HepG2 (cell line): Measurements from ENCODE around the gene PLSCR3. TPM values are rescaled to one million over a fixed set of nuclear protein-coding genes. Genes with fewer than 3 reads are reported as not detected.
A peak's percentile ranks its signal among the peaks of the same experiment; 100 is the strongest.

Experiments
- EED ChIP-seq: sonication (generic); formaldehyde crosslinking; IDR thresholded peaks from 2 replicates; pipeline ENCODE4 v1.5.0; 2020; ENCODE audit warnings: mild to moderate bottlenecking, missing genetic modification reagents
- HOXA5 ChIP-seq: sonication (generic); formaldehyde crosslinking; IDR thresholded peaks from 2 replicates; pipeline ENCODE4 v1.4.0; 2020; ENCODE audit warnings: missing genetic modification reagents
- MAFK ChIP-seq, 2 experiments: IDR thresholded peaks in 1 of 2; conservative IDR thresholded peaks in 1 of 2; 2 replicates each; pipeline ENCODE4 v1.6.1; 2011; ENCODE audit warnings: improper control_type of control experiment in 2 of 2, low read length in 2 of 2
- POLR2A ChIP-seq, 2 experiments: IDR thresholded peaks; 2 replicates each; pipeline ENCODE4 v1.6.1; 2011; ENCODE audit warnings: low read depth in 2 of 2, low read length in 2 of 2, mild to moderate bottlenecking in 1 of 2, moderate library complexity in 1 of 2; ENCODE audit not compliant: insufficient read depth in 1 of 2
- PTBP1 ChIP-seq: fragments of 200-400 bp; formaldehyde crosslinking; IDR thresholded peaks from 2 replicates; pipeline ENCODE4 v1.6.1; 2018; ENCODE audit warnings: low read length, low read depth; ENCODE audit not compliant: poor library complexity, severe bottlenecking
- SYNCRIP ChIP-seq: fragments of 200-400 bp; formaldehyde crosslinking; IDR thresholded peaks from 2 replicates; pipeline ENCODE4 v1.6.1; 2018; ENCODE audit warnings: mild to moderate bottlenecking, low read depth, low read length; ENCODE audit not compliant: insufficient read depth
- TOPORS ChIP-seq: sonication (generic); formaldehyde crosslinking; IDR thresholded peaks from 2 replicates; pipeline ENCODE4 v1.8.0; 2023; ENCODE audit warnings: mild to moderate bottlenecking, missing genetic modification reagents
- TP53 ChIP-seq: sonication (generic); formaldehyde crosslinking; conservative IDR thresholded peaks from 2 replicates; pipeline ENCODE4 v1.4.0; 2020; ENCODE audit warnings: missing genetic modification reagents
- ZFP37 ChIP-seq: sonication (generic); formaldehyde crosslinking; IDR thresholded peaks from 2 replicates; pipeline ENCODE4 v1.4.0; 2020; ENCODE audit warnings: missing genetic modification reagents, borderline replicate concordance
- ZNF326 ChIP-seq: sonication (generic); formaldehyde crosslinking; IDR thresholded peaks from 2 replicates; pipeline ENCODE4 v1.4.0; 2020; ENCODE audit warnings: missing genetic modification reagents, borderline replicate concordance
- ZNF576 ChIP-seq: sonication (generic); formaldehyde crosslinking; IDR thresholded peaks from 2 replicates; pipeline ENCODE4 v1.4.0; 2020; ENCODE audit warnings: mild to moderate bottlenecking, missing genetic modification reagents
- ZNF614 ChIP-seq: IDR thresholded peaks from 2 replicates; pipeline ENCODE4 v1.6.1; 2018; ENCODE audit warnings: missing biosample characterization, missing genetic modification reagents, inconsistent platforms, borderline replicate concordance
- ZNF839 ChIP-seq: sonication (generic); formaldehyde crosslinking; IDR thresholded peaks from 2 replicates; pipeline ENCODE4 v1.4.0; 2020; ENCODE audit warnings: missing genetic modification reagents, mild to moderate bottlenecking, borderline replicate concordance
- polyA plus RNA-seq, 8 experiments: library from polyadenylated mRNA; depleted of rRNA in 3 of 8; stranded (reverse) in 7 of 8; unstranded in 1 of 8; fragments of >200 nt; fragmentation: Illumina TruSeq in 4 of 8; extraction: Trizol in 4 of 8; gene quantifications; 2 replicates each; pipeline versions ENCODE4 v1.2.1 to v1.2.3, GENCODE V29; 2011 to 2016; ENCODE audit warnings: low read depth in 4 of 8, missing spikeins in 1 of 8, mixed read lengths in 1 of 8; ENCODE audit not compliant: insufficient read depth in 1 of 8
- total RNA-seq, 5 experiments: library from RNA; depleted of rRNA; stranded (reverse); fragments of >200 nt; fragmentation: Illumina TruSeq; extraction: Trizol; gene quantifications; 2 replicates each; pipeline ENCODE4 v1.2.3, GENCODE V29; 2016; ENCODE audit warnings: low read depth in 1 of 5
- TF ChIP-seq, protein P1 (sequence below): sonication (generic); formaldehyde crosslinking; IDR thresholded peaks from 2 replicates; pipeline ENCODE4 v1.4.0; 2020; ENCODE audit warnings: missing genetic modification reagents, borderline replicate concordance
- TF ChIP-seq, protein P2 (sequence below): sonication (generic); formaldehyde crosslinking; IDR thresholded peaks from 2 replicates; pipeline ENCODE4 v1.8.0; 2022; ENCODE audit warnings: missing genetic modification reagents, mild to moderate bottlenecking, inconsistent platforms, borderline replicate concordance
- TF ChIP-seq, protein P3 (sequence below): sonication (generic); formaldehyde crosslinking; IDR thresholded peaks from 2 replicates; pipeline ENCODE4 v1.9.0; 2022; ENCODE audit warnings: missing genetic modification reagents, mild to moderate bottlenecking, borderline replicate concordance
- TF ChIP-seq, protein P4 (sequence below): sonication (generic); formaldehyde crosslinking; IDR thresholded peaks from 2 replicates; pipeline ENCODE4 v1.8.1; 2023; ENCODE audit warnings: mild to moderate bottlenecking, moderate library complexity, missing genetic modification reagents
- TF ChIP-seq, protein P5 (sequence below): sonication (generic); formaldehyde crosslinking; IDR thresholded peaks from 2 replicates; pipeline ENCODE4; 2020; ENCODE audit warnings: missing genetic modification reagents, mild to moderate bottlenecking, borderline replicate concordance

The PLSCR3 gene
- total and polyA plus RNA-seq, 2 of the 13 experiments (the other 11 are each of a cell fraction or from before 2014, with no cell fraction given), result 5.6 to 6.2 TPM

- peak; percentile 63; the same call in 1 of the 2 replicates for TF ChIP-seq HOXA5 (CRISPR knock-in tag)
- no peak for TF ChIP-seq SYNCRIP
- TF ChIP-seq, protein P1, sequence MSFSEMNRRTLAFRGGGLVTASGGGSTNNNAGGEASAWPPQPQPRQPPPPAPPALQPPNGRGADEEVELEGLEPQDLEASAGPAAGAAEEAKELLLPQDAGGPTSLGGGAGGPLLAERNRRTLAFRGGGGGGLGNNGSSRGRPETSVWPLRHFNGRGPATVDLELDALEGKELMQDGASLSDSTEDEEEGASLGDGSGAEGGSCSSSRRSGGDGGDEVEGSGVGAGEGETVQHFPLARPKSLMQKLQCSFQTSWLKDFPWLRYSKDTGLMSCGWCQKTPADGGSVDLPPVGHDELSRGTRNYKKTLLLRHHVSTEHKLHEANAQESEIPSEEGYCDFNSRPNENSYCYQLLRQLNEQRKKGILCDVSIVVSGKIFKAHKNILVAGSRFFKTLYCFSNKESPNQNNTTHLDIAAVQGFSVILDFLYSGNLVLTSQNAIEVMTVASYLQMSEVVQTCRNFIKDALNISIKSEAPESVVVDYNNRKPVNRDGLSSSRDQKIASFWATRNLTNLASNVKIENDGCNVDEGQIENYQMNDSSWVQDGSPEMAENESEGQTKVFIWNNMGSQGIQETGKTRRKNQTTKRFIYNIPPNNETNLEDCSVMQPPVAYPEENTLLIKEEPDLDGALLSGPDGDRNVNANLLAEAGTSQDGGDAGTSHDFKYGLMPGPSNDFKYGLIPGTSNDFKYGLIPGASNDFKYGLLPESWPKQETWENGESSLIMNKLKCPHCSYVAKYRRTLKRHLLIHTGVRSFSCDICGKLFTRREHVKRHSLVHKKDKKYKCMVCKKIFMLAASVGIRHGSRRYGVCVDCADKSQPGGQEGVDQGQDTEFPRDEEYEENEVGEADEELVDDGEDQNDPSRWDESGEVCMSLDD (CRISPR knock-in tag), result no peak
- TF ChIP-seq TP53, result no peak
- TF ChIP-seq, protein P2, sequence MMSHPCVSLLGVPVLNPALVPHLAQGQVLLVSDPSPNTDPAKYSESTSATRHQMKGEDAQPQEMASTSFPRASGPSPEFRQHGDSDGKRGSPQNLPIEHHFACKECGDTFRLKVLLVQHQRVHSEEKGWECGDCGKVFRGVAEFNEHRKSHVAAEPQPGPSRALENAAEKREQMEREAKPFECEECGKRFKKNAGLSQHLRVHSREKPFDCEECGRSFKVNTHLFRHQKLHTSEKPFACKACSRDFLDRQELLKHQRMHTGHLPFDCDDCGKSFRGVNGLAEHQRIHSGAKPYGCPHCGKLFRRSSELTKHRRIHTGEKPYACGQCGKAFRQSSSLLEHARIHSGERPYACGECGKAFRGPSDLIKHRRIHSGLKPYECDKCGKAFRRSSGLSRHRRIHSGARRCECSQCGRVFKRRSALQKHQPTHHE (CRISPR knock-in tag), result no peak
- TF ChIP-seq POLR2A (IDR thresholded peaks at IDR 0.05; ENCODE audit: insufficient read depth in 1 of 2, low read depth in 2 of 2, low read length in 2 of 2), result peak in 1 of 2 experiments; percentile 80; a peak in 2 of 4 replicates
- TF ChIP-seq, protein P3, sequence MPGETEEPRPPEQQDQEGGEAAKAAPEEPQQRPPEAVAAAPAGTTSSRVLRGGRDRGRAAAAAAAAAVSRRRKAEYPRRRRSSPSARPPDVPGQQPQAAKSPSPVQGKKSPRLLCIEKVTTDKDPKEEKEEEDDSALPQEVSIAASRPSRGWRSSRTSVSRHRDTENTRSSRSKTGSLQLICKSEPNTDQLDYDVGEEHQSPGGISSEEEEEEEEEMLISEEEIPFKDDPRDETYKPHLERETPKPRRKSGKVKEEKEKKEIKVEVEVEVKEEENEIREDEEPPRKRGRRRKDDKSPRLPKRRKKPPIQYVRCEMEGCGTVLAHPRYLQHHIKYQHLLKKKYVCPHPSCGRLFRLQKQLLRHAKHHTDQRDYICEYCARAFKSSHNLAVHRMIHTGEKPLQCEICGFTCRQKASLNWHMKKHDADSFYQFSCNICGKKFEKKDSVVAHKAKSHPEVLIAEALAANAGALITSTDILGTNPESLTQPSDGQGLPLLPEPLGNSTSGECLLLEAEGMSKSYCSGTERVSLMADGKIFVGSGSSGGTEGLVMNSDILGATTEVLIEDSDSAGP, result no peak
- TF ChIP-seq MAFK (conservative IDR thresholded peaks at IDR 0.05 in 1 of 2, IDR thresholded peaks at IDR 0.05 in 1 of 2; ENCODE audit: low read length in 2 of 2), result no peak
- no peak for TF ChIP-seq EED
- TF ChIP-seq ZNF326 (CRISPR knock-in tag), result no peak
- no peak for TF ChIP-seq ZNF614 (CRISPR knock-in tag)
- no peak for TF ChIP-seq TOPORS (CRISPR knock-in tag)
- no peak for TF ChIP-seq ZNF839 (CRISPR knock-in tag)
- TF ChIP-seq ZFP37, result no peak
- TF ChIP-seq, protein P4, sequence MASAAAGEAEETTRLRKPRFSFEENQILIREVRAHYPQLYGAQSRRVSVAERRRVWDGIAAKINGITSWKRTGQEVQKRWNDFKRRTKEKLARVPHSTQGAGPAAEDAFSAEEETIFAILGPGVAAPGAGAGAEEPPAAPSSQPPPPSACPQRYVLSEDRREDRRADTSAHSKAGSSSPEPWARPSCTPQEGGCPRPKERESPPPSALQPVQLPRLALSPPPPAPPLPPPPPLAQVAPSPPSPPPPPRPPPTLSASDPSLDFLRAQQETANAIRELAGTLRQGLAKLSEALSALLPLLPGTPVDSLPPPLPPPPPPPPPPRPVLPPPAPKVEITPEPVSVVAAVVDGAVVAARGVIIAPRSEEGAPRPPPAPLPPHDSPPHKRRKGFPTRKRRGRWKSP (CRISPR knock-in tag), result peak; percentile 57; the same call in 1 of the 2 replicates
- no peak for TF ChIP-seq PTBP1
- TF ChIP-seq ZNF576 (CRISPR knock-in tag), result no peak
- TF ChIP-seq, protein P5, sequence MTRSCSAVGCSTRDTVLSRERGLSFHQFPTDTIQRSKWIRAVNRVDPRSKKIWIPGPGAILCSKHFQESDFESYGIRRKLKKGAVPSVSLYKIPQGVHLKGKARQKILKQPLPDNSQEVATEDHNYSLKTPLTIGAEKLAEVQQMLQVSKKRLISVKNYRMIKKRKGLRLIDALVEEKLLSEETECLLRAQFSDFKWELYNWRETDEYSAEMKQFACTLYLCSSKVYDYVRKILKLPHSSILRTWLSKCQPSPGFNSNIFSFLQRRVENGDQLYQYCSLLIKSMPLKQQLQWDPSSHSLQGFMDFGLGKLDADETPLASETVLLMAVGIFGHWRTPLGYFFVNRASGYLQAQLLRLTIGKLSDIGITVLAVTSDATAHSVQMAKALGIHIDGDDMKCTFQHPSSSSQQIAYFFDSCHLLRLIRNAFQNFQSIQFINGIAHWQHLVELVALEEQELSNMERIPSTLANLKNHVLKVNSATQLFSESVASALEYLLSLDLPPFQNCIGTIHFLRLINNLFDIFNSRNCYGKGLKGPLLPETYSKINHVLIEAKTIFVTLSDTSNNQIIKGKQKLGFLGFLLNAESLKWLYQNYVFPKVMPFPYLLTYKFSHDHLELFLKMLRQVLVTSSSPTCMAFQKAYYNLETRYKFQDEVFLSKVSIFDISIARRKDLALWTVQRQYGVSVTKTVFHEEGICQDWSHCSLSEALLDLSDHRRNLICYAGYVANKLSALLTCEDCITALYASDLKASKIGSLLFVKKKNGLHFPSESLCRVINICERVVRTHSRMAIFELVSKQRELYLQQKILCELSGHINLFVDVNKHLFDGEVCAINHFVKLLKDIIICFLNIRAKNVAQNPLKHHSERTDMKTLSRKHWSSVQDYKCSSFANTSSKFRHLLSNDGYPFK, result no peak
Observed at GRCh38 chr17:7380855-7381683, 13.3 kb downstream of the PLSCR3 start, which contains the start of gene TNK1 (continued).
